HL-60 (cell line): ENCODE measurements around the gene RPS5.

Experiments
- CTCF ChIP-seq: IDR thresholded peaks from one replicate; pipeline ENCODE4 v1.5.1; 2011; ENCODE audit warnings: low read length, control low read depth, inconsistent platforms; ENCODE audit not compliant: insufficient read depth
- TF ChIP-seq, protein P1 (sequence below): IDR thresholded peaks from 2 replicates; pipeline ENCODE4 v1.6.1; 2012; ENCODE audit warnings: low read depth; ENCODE audit not compliant: insufficient replicate concordance

DNA sequence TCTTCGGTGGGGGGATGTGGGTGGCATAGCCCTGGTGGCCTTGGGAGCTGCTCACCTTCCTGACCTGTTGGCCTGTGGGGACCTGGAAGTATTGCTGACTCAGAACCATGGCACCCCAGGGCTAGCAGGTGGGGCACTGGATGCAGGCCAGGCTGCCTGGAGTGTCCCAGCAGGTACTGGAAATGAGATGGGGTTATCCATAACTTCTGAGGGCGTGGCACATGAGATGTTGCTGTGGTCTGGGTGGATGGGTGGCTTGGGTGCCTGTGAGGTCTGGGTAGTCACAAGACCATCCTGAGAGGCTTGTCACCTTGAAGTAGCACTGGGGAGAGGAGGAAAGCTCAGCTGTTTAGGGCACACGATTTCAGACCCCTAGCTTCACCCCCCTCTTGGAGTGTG is 7.8 kb downstream of the RPS5 start:
- TF ChIP-seq, protein P1, sequence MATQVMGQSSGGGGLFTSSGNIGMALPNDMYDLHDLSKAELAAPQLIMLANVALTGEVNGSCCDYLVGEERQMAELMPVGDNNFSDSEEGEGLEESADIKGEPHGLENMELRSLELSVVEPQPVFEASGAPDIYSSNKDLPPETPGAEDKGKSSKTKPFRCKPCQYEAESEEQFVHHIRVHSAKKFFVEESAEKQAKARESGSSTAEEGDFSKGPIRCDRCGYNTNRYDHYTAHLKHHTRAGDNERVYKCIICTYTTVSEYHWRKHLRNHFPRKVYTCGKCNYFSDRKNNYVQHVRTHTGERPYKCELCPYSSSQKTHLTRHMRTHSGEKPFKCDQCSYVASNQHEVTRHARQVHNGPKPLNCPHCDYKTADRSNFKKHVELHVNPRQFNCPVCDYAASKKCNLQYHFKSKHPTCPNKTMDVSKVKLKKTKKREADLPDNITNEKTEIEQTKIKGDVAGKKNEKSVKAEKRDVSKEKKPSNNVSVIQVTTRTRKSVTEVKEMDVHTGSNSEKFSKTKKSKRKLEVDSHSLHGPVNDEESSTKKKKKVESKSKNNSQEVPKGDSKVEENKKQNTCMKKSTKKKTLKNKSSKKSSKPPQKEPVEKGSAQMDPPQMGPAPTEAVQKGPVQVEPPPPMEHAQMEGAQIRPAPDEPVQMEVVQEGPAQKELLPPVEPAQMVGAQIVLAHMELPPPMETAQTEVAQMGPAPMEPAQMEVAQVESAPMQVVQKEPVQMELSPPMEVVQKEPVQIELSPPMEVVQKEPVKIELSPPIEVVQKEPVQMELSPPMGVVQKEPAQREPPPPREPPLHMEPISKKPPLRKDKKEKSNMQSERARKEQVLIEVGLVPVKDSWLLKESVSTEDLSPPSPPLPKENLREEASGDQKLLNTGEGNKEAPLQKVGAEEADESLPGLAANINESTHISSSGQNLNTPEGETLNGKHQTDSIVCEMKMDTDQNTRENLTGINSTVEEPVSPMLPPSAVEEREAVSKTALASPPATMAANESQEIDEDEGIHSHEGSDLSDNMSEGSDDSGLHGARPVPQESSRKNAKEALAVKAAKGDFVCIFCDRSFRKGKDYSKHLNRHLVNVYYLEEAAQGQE: no peak
- no peak for TF ChIP-seq CTCF
